Mucosa of stomach (tissue), 1 donor: ENCODE results near the gene NUP93.

ENCODE experiments used
- H3K27me3 ChIP-seq: one replicate; pipeline ENCODE4 v1.7.0; 2013; ENCODE audit warnings: mild to moderate bottlenecking, low read length; ENCODE audit not compliant: control insufficient read depth, insufficient read depth
- H3K36me3 ChIP-seq: one replicate; pipeline ENCODE4 v1.7.0; 2013; ENCODE audit warnings: low read length; ENCODE audit not compliant: control insufficient read depth, insufficient read depth
- H3K4me1 ChIP-seq: one replicate; pipeline ENCODE4 v1.7.0; 2013; ENCODE audit warnings: mild to moderate bottlenecking, low read length; ENCODE audit not compliant: control insufficient read depth, insufficient read depth
- H3K4me3 ChIP-seq: one replicate; pipeline ENCODE4 v1.7.0; 2013; ENCODE audit warnings: low read length
- H3K9ac ChIP-seq: one replicate; pipeline ENCODE4 v1.7.0; 2013; ENCODE audit warnings: mild to moderate bottlenecking, low read length, moderate library complexity
- H3K9me3 ChIP-seq: one replicate; pipeline ENCODE4 v1.7.0; 2013; ENCODE audit warnings: mild to moderate bottlenecking, low read length, moderate library complexity; ENCODE audit not compliant: control insufficient read depth
- donor health status: Pancreatic carcinoma.

The NUP93 gene

DNA sequence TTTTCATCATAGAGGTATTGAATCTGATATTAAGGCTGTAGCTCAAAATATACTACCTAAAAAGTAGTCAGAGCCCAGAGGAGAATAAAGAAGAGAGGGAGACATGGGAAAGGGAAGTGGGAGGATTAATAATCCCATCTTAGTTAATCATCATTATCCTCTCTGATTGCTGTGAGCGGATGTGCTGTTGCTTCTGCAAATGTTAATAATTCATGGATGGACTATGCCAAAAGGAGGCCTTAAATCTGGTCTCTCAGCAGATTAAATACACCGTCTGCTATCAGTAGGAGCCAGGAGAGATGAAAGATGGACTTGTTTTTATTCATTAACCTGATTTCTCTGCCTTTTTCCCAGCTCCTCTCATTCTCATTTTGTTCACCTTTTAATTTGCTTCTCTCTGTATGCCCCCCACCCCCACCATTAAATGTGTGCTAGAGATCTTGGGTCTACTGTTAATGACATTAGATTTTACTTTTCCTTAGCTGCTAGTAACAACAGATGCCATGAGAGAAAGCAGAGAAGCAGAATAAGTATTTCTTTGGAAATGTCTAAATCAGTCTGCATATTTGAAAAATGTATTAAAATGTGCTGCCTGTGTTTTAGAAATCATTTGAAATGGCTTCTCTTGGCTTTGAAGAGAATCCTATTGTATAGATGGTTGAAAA, 44.2 kb downstream of the NUP93 start:
- H3K9ac ChIP-seq: no peak overlapping the region
- H3K27me3 ChIP-seq: no peaks in the 10 kb centered on the region
- no peak overlapping the region for H3K4me3 ChIP-seq
- H3K9me3 ChIP-seq: no peaks in the 10 kb centered on the region
- peaks cover 15% of the 10 kb centered on the region for H3K4me1 ChIP-seq
- no peaks in the 10 kb centered on the region for H3K36me3 ChIP-seq

DNA sequence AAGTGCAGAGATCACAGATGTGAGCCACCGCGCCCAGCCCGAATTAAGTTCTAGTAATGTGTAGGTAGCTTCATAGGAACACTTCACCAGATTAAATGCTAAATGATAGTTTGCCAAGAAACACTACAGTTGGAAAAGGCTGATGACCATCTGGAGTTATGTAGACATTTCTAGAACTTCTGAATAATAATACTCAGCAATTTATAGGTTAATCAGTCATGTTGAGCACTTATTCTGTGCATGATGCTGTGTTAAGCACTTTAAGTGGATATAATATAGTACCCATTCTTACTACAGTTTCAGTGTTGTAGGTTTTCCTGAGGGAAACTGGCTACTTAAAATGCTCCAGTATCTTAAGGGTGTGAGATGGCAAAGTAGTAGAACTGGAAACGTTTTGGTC, 45.2 kb downstream of the NUP93 start:
- Histone ChIP-seq H3K9me3 (no peaks in the 10 kb centered on the region), H3K4me3 (no peak overlapping the region), H3K36me3 (no peaks in the 10 kb centered on the region), H3K4me1 (peaks cover 10% of the 10 kb centered on the region), H3K27me3 (no peaks in the 10 kb centered on the region), H3K9ac (no peak overlapping the region)

DNA sequence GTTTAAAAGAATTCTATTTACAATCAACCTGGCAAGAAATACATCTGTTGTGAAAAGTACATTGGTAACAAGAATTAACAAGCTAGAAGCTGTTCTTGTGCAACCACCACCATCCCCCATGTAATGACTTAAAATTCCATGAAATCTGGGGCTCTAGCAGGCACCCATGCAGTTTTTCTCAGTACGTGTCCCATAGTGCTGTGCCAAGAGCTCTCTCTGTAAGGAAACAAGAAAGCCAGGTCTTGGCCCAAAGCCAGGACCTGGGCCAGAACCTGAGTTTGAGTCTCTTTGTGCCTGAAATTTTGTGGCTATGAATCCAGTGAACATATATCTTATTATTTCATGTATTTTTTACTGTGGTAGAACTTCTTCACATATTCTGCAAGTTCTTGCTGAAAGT, 46.6 kb downstream of the NUP93 start:
- Histone ChIP-seq H3K4me3 (no peak overlapping the region), H3K36me3 (no peaks in the 10 kb centered on the region), H3K9ac (no peak overlapping the region), H3K27me3 (no peaks in the 10 kb centered on the region), H3K4me1 (peaks cover 10% of the 10 kb centered on the region), H3K9me3 (no peaks in the 10 kb centered on the region)

DNA sequence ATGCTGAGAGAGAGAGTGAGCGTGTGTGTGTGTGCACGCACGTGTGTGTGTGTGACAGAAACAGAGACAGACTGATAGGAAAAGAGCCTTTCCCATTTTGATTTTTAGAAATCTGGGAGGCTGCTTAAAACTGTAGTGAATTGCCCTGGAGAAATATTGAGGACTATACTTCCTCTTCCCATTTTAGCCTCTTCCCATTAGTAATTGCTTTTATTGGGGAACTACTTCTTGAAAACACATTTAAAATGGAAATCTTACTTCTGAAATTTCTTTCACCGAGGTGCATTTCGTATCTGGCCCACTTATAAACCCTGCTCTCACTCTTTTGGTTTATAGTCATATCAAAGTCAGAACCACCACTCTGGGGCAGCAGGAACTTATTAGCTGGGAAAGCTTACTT, 47.1 kb downstream of the NUP93 start:
- H3K9ac ChIP-seq: no peak overlapping the region

DNA sequence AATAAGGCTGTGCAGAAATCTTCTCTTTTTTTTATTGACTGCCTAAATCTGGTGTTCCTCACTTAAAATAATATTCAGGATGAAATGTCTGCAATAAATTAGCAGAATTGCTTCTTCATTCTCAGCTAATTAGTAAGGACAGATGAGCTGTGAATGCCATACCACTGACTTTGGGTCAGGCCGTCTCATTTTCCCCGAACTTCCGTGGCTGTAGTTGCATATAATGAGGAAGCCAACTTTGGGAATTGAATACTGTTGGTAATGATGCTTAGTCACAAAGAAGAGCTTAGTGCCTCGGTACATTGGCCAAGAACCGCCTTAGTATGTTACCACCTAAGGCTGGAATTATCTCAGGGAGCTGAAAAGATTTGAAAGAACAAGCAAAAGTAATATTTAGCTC, 47.6 kb downstream of the NUP93 start:
- Histone ChIP-seq H3K9ac (no peak overlapping the region), H3K4me3 (no peak overlapping the region), H3K36me3 (no peaks in the 10 kb centered on the region), H3K27me3 (no peaks in the 10 kb centered on the region), H3K4me1 (peaks cover 10% of the 10 kb centered on the region), H3K9me3 (no peaks in the 10 kb centered on the region)

More for the DNA sequence above, 47.1 kb downstream of the NUP93 start:
- Histone ChIP-seq H3K9me3 (no peaks in the 10 kb centered on the region), H3K36me3 (no peaks in the 10 kb centered on the region), H3K4me1 (peaks cover 10% of the 10 kb centered on the region), H3K27me3 (no peaks in the 10 kb centered on the region), H3K4me3 (no peak overlapping the region)

DNA sequence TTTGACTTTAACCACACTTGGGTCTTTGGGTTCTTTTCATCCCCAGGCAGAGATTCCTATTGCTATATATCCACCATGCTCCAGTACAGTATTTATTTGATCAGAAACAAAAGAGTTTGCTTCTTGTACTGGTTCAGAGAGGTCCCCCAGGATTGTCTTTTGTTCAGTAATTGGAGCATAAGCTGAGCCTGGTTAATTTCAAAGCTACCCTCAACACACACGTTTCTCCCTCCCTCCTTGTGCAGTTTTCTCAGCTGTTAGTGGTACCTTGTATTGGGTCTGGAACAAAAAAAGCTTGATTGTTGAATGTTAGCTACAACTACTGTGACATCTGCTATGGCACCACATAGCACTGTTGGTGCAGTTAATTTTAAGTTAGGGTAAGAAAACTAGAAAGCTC, 50.0 kb downstream of the NUP93 start:
- H3K27me3 ChIP-seq: no peaks in the 10 kb centered on the region

DNA sequence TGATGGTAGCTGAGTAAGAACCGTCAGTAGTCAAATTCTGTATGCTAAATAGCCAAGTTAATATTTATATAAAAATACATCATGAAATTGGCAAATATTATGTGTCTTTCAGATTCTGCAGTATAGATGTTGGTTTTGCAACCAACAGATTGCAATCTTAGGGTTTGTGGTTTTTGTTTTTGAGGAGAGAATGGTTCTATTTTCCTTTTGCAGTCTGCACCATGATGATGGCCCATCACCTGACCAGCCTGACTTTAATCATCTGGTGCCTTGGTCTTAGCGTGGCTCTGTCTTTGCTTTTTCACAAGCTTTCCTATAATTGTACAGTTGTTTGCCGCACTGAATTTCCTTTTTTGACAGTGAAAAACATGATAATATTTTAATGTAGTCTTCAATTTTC, 50.7 kb downstream of the NUP93 start:
- Histone ChIP-seq H3K36me3 (no peaks in the 10 kb centered on the region), H3K9me3 (no peaks in the 10 kb centered on the region), H3K27me3 (no peaks in the 10 kb centered on the region), H3K9ac (no peak overlapping the region), H3K4me3 (no peak overlapping the region), H3K4me1 (peaks cover 5% of the 10 kb centered on the region)

More for the DNA sequence above, 50.0 kb downstream of the NUP93 start:
- H3K9ac ChIP-seq: no peak overlapping the region
- H3K9me3 ChIP-seq: no peaks in the 10 kb centered on the region
- no peak overlapping the region for H3K4me3 ChIP-seq
- no peaks in the 10 kb centered on the region for H3K36me3 ChIP-seq
- peaks cover 5% of the 10 kb centered on the region for H3K4me1 ChIP-seq

DNA sequence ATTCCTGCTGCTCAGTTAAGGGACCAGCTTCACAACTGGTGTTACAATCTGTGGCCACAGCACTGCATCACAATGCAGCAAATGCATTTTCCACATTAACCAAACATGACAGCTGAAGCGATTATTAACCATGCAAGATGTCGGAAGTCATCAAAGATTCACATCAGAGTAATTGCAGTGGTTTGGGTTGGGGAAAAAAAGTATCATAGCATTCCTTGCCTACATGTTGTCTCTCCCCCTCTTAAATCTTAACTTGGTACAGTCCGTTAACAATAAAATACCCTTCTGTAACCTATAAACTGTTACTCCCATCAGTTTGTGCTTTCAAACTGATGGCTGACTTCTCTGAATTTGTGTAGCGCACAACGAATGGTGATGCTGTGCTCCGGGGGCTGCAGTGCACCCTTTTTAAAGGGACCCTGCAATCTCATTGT, 51.6 kb downstream of the NUP93 start:
- Histone ChIP-seq H3K36me3 (no peaks in the 10 kb centered on the region), H3K4me3 (no peak overlapping the region), H3K27me3 (no peaks in the 10 kb centered on the region), H3K9me3 (no peaks in the 10 kb centered on the region), H3K9ac (no peak overlapping the region), H3K4me1 (peaks cover 3% of the 10 kb centered on the region)

DNA sequence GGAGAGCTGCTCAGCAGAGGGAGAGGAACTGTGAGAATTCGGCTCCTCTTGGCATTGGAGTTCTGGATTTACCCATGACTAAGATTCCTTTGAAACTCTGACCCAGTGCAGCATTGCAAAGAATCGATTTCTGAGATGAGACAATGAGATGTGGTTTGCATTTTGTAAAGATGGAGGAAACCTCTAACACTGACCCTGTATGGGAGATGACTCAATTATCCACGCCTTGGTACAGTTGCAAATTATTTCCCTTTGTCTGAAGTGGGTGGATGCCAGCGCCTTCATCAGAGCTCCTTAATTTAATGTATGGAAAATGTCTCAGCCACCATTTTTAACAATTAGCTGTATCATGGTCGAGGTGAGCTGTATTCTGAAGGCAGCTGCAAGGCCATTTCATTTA, 53.4 kb downstream of the NUP93 start:
- H3K36me3 ChIP-seq: no peaks in the 10 kb centered on the region
- H3K4me1 ChIP-seq: no peaks in the 10 kb centered on the region
- H3K4me3 ChIP-seq: no peak overlapping the region
- H3K9me3 ChIP-seq: no peaks in the 10 kb centered on the region
- H3K9ac ChIP-seq: no peak overlapping the region
- no peaks in the 10 kb centered on the region for H3K27me3 ChIP-seq

DNA sequence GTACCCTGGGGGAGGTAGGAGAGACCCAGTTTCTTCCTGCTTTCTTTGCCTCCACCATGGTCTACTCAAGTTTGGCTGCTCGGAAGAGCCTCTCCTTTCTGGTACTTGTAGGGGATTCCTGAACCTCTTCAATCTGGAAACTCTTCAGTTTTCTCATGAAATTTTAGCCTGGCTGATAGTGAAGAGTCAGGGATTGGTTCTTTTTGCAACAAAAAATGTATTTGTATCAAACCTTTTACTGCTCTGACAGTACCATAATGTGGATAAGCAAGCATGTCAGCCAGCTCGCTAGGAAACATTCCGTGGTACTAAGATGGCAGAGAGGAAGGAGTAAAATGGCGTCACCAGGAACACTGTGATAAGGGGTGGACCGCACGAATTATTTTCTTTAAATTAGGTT, 55.4 kb downstream of the NUP93 start:
- H3K36me3 ChIP-seq: no peaks in the 10 kb centered on the region
- no peaks in the 10 kb centered on the region for H3K4me1 ChIP-seq
- H3K9me3 ChIP-seq: no peaks in the 10 kb centered on the region
- H3K9ac ChIP-seq: no peak overlapping the region
- no peak overlapping the region for H3K4me3 ChIP-seq
- H3K27me3 ChIP-seq: no peaks in the 10 kb centered on the region

DNA sequence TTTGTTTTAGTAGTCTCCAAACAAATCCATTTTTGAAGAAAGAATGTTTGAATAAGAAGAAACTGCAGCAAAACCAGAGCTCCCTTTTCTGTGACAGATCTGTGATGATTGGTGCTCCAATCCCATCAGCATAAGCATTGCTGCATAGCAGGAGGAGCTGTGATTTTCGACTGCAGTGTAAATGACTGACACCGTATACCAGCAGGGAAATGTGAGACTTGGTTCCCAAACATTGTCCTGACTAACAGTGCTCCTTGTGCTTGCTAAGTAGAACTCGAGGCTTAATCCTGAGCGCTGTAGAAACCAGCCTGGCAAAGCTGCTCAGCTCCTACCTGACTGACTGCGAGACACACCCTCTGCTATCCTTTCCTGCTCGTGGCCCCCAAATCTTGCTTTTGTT, 57.2 kb downstream of the NUP93 start:
- no peaks in the 10 kb centered on the region for H3K9me3 ChIP-seq
- H3K4me1 ChIP-seq: no peaks in the 10 kb centered on the region
- no peaks in the 10 kb centered on the region for H3K36me3 ChIP-seq
- no peak overlapping the region for H3K4me3 ChIP-seq
- H3K9ac ChIP-seq: no peak overlapping the region
- H3K27me3 ChIP-seq: no peaks in the 10 kb centered on the region

DNA sequence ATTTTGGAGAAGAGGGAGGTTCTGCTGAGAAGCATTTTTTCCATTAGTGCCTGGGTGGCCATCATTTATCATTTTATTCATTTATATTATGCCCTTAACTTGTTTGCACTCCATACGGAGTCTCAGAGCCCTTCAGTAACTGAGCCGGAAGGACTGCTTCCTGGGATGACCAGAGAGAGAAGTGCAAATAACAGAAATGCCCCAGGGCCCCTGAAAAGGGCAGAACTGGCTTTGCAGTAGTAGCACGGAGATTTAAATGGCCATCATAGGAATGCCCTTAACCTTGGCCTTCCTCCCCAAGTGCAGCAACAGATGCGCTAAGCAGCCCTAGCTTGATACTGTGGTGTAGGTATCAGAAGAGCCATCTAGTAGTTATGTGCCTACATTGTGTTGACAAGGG, 58.5 kb downstream of the NUP93 start:
- Histone ChIP-seq H3K4me3 (no peak overlapping the region), H3K27me3 (no peaks in the 10 kb centered on the region), H3K4me1 (no peaks in the 10 kb centered on the region), H3K9me3 (no peaks in the 10 kb centered on the region), H3K9ac (no peak overlapping the region), H3K36me3 (no peaks in the 10 kb centered on the region)

DNA sequence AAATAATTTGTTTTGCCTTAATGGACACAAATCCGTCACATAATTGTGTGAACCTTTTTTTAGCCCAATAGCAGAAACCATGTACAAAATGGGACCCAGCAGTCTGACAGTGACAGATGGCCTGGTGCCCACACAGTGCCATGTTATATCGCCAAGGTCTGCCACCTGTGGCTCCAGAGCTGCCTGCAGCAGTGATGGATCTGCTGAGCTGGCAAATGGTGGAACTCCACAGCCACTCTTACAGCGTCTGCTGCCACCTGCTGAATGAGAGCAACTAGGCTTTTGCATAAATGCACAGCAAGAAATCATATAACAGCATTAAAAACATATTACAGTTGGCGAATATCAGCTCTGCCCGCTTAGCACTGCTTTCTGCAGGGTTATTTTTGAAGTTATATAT, 59.4 kb downstream of the NUP93 start:
- Histone ChIP-seq H3K9me3 (no peaks in the 10 kb centered on the region), H3K36me3 (no peaks in the 10 kb centered on the region), H3K9ac (no peak overlapping the region), H3K27me3 (no peaks in the 10 kb centered on the region), H3K4me3 (no peak overlapping the region), H3K4me1 (no peaks in the 10 kb centered on the region)
